GM21367 (cell line): ENCODE results near the gene NUP107.

ENCODE experiments used
- ATAC-seq: cut with Tn5 transposase; IDR thresholded peaks from one replicate; pipeline ENCODE4 v1.9.1; 2021; ENCODE audit not compliant: unreplicated experiment

Gene NUP107

DNA sequence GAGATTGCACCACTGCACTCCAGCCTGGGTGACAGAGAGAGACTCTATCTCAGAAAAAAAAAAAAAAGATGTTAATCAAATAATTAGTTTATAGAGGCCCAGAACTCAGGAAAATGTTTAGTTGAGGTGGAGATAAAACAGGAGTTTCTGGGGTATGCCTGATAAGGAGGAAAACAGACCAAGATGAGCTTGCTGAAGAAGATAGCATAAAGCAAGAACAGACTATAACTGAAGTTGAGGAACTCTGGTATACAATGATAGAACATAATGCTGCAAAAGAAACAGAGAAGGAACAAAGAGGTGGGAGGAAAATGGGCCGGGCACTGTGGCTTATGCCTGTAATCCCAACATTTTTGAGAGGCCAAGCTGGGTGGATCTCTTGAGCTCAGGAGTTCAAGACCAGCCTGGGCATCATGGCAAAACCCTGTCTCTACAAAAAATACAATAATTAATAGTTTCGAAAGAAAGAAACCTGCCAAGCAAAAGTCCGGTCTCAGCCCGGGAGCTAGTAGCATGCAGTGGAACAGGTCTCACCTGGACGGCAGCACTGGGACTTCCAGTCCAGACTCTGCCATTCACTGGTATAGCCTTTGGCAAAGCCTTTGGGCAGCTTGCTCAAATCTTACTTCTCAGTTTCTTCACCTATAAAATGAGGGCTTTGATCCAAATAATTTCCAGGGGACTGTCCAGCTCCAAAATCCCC lies 84.6 kb downstream of the NUP107 start:
- no peak for ATAC-seq

DNA sequence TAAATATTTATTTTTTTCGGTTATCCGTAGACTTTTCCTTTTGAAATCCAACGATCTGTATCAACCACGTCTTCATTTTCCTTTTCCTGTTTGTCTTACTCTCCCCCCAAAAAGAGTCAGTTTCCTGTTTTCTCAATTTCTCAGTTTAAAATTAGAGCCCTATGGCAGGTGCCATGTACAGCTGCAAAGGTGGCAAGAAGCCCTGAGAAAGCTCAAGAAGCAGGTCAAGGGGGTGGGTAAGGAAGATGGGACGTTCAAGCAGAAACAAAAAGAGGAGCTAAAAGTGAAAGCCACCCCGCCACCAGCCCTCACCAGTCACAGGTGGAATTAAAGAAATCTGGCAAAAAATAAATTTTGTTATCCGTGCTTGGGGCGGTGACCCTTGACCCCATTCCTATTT lies 85.9 kb downstream of the NUP107 start:
- peak; percentile 57 for ATAC-seq

DNA sequence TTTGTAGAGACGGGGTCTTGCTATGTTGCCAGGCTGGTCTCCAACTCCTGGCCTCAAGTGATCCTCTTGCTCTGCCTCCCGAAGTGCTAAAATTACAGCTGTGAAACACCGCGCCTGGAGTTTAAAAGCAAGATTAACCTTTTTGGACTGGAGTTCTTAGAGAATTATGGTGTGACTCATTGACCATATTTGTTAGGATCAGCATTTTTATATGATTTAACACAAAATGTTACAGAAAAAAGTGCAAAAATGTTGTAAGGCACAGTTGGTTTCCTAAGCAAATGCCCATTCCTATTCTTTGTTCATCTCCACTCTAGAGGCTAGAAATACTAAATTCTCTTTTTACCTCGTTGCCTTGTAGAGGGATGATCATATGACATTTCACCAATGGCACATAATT lies 86.8 kb downstream of the NUP107 start:
- no peak for ATAC-seq

DNA sequence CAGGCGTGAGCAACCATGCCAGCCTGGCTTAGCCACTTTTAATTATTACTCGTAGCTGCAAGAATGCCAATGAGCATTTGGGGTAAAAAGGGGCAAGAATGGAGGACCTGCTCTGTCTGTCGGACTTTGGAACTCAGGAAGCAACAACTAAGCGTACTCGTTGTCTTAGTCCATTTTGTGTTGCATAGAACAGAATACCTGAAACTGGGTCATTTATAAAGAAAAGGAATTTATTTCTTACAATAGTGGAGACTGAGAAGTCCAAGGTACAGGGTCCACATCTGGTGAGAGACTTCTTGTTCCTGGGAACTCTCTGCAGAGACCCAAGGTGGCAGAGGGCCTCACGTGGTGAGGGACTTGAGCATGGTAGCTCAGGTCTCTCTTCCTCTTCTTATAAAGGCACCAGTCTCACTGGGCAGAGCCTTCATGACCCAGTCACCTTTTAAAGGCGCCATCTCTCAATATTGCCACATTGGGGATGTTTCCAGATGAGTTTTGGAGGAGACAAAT lies 88.4 kb downstream of the NUP107 start:
- ATAC-seq = no peak

DNA sequence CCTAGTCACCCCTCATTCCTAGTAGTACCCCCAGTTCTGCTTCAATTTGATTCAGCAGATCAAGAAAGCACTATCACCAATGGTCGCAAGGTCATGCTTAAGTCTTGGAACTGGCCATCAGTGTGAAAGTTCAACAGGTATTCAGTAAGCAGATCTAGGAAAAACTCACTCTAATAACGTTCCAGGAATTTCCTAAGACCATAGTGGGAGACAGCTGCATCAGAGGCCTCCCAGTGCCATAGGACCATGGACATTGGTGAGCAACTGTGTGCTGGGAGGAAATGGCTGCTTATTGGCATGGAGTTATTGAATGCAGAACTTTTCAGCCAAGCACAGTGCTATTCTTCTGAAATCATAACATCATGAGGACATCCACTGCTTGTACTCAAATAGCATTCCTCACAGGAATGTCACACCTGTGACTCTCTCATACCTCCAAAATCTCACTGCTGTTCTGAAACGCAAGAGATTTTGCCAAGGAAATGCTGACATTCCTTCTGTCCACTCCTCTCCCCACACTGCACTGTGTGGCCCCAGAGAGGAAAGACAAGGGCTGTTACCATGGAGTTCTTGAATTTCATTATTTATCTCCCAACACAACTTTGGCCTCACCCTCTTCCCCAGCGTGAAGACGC lies 90.3 kb downstream of the NUP107 start:
- no peak for ATAC-seq

DNA sequence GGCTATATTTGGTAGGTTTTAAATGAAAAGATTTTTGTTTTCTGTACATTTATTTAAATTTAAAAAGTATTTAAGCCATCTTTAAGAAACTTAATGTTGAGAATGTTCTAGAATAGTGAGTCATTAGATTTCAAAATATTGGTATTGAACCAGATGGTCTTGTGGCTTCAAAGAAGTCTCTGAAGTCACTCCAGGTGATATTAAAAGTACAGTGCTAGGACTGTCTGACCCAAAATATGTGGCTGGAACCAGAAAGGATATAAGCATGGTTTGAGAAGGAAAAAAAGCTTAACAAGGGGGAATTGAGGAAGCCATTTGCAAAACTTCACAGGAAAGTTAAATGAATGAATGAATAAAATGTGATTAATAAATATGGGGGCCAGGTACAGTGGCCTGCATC lies 92.5 kb downstream of the NUP107 start:
- no peak for ATAC-seq

DNA sequence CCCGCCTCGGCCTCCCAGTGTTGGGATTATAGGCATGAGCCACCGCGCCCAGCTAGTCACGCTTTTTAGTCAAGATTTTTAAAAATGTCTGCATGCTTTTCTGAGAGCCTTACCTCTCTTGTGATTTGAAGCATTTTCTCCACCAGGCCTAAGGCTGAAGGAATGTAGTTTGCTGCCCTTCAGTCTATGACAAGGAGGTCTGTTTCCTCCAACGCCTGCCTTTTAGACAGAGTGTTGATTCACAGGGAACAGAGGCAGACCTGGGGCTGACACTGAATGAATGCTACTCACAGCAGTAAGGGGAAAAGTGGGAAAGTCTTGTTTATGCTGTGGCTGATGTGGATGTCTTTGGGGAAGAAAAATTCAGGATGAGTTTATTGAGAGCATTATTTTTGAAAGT lies 94.0 kb downstream of the NUP107 start:
- ATAC-seq = no peak

DNA sequence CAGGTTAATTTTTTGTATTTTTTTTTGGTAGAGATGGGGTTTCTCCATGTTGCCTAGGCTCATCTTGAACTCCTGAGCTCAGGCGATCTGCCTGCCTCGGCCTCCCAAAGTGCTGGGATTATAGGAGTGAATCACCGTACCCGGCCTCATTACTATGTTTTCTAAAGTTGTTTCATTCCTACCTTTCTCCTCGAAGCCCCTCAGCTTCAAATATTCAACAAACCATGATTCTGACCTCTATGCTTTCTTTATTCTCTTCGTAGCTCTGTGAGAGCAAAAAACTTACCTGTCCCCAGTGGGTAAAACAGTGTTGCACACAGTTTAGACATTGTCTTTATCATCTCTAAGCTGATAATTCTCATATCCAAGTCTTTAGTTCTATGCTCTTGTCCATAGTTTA lies 95.0 kb downstream of the NUP107 start:
- no peak for ATAC-seq

DNA sequence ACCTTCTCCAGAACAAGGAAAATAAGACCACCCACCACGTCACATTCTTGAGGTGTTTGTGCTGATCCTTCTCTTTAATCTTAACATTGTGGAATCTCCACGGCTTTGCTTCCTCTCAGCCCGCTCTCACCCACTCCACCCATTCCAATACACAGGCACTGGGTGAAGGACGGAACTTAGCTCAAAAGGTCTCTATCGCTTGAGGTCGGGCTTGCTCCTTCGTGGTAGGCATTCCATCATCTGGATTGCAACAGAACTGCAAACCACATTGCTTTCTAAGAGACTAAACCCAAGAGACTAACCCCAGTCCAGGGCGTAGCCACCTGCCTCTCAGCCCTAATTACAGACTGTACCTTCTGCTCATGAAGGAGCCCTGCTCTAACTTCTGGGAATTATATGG lies 97.2 kb downstream of the NUP107 start:
- ATAC-seq = no peak

DNA sequence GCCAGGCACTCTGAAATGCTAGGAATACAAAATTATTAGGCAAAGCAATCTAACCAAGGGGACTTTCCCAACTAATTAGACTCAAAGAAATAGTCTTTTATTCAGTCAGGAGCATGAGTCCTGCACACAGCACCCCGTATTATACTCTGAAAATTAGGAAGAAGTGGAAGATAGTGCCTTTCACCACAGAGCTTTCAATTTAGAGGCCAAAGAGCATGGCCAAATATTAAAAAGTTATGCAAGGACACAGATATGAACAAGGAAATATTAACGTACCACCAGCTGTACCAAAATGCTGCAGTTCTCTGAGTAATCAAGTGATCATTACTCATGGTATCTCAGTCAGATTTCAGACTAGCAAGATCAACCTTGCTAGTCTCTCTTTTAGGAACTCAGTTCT lies 98.6 kb downstream of the NUP107 start:
- no peak for ATAC-seq

DNA sequence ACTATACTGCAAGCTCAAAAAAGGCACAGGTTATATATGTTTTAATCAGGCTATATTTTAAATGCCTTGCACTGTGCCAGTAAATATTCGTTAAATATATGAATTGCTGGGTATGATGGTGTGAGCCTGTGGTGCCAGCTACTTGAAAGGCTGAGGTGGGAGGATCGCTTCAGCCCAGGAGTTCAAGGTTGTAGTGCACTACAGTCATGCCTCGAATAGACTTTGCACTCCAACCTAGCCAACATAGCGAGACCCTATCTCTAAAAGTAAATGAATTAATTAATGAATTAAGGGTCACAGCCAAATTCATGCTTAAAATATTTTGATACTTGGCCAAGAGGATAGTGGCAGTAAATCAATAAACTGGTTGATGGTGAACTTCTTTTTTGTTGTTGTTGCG lies 99.0 kb downstream of the NUP107 start:
- ATAC-seq = no peak

DNA sequence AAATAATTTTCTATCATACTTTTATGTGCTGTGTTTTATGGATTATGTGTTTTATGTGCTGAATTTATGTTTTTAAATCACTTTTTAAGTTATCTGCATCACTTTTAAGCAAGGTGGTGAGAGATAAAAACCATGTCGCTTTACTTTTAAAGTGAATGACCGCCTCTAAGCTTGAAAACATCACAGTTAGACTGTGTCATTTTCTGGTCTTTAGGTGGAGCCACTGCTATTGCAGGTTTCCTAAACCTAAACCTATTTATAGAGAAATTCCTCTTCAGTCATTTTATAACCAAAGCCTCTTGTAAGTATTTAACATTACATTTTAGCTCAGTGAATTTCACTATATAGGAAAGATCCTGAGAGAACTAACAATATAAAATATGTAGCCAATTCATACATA lies 100.2 kb downstream of the NUP107 start:
- no peak for ATAC-seq

DNA sequence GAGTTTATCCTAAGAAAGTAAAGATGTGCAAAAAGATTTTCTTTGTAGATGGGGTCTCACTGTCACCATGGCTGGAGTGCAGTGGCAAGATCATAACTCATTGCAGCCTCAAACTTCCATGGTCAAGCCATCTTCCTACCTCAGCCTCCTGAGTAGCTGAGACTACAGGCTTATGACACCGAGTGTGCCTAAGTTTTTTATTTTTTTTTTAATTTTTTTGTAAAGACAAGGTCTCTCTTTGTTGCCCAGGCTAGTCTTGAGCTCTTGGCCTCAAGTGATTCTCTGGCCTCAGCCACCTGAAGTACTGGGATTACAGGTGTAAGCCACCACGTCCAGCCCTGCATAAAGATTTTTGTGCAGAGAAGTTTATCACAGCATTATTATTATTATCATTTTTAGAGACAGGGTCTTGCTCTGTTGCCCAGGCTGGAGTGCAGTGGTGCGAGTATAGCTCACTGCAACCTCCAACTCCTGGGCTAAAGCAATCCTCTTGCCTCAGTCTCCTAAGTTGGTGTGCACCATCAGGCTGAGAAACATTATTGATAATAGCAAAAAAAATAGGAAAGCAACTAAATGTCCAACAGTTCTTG lies 101.9 kb downstream of the NUP107 start:
- ATAC-seq = no peak

DNA sequence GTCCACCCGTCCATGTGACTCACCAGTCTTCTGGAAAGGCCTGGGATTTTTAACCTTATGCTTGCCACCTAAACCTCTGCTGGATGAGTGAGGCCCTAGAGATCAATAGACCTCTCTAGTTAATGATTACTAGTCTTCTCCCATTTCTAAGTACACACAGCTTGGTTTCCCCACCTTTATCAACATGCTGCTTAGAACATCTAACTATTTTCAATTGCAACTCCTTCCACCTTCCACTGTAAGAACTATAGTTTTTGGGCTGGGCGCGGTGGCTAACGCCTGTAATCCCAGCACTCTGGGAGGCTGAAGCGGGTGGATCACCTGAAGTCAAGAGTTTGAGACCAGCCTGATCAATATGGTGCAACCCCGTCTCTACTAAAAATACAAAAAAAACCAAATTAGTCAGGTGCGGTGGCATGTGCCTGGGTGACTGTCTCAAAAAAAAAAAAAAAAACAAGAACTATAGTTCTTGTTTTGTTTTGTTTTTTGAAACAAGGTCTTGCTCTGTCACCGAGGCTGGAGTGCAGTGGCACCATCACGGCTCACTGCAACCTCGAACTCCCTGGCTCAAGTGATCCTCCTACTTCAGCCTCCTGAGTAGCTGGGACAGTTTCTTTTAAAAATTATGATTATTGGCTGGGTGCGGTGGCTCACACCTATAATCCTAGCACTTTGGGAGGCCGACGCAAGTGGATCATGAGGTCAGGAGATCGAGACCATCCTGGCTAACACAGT lies 102.5 kb downstream of the NUP107 start:
- no peak for ATAC-seq

DNA sequence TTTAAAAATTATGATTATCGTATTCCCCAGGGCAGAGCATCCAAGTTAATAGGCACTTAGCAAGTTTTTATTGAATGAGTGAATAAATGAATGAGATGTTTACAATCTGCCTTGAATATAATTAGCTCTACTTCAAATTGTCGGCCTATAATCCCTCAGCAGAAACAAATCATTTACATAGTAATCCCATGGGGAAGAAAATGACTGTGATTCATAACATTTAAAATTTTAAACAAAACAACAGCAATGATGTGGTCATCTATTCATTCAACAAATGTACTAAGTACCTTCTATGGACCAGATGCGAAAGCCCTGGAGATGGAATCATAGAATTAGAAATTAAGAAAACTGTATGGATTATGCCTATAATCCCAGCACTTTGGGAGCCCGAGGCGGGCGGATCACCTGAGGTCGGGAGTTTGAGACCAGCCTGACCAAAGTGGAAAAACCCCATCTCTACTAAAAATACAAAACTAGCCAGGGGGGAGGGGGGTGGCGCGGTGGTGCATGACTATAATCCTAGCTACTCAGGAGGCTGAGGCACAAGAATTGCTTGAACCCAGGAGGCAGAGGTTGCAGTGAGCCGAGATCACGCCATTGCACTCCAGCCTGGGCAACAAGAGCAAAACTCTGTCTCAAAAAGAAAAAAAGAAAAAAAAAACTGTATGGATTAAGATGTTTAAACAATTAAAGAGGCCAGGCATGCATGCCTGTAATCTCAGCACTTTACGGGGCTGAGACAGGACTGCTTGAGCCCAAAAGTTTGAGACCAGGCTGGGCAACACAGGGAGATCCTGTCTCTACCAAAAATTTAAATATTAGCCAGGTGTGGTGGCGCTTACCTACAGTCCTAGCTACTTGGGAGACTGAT lies 103.5 kb downstream of the NUP107 start:
- no peak for ATAC-seq

DNA sequence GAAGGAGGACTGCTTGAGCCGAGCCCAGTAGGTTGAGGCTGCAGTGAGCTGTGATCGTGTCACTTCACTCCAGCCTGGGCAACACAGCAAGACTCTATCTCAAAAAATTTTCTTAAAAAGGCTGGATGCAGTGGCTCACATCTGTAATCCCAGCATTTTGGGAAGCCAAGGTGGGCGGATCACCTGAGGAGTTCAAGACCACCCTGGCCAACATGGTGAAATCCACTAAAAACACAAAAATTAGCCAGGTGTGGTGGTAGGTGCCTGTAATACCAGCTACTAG lies 104.1 kb downstream of the NUP107 start:
- no peak for ATAC-seq

DNA sequence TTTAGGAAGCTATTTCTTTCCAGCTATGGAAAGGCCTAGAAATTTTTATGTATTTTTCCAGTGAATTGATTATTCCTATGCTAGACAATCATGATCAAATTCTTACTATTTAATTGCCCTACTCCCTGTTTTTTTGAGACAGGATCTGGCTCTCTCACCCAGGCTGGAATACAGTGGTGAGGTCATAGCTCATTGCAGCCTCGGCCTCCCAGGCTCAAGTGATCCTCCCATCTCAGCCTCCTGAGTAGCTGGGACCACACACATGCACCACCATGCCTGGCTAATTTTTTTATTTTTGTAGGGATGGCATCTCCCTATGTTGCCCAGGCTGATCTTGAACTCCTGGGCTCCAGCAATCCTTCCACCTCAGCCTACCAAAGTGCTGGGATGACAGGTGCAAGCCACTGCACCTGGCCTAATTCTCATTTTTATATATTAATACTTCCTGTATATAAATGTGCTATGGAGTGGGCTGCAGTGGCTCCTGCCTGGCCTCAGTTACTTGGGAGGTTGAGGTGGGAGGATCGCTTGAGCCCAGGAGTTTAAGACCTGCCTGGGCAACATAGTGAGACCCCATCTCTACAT lies 105.2 kb downstream of the NUP107 start:
- ATAC-seq = no peak

DNA sequence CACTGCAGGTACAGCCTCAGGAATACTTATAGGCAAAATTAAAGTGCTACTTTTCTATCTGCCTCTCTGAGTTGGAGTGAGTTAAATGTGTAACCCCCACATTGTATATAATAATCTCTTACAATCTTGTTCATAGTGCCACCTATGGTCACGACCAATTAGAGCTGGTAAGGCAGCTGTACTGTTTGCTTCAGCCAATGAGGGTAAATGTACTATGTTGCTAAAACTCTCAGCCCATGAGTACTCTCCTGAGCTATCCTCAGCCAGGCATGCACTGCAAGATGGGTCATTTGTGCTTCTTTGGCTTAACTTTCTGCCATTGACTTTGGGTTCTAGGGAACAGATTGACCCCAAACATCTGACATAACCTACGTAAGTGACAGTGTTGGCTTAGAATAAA lies 106.2 kb downstream of the NUP107 start:
- ATAC-seq = peak; percentile 96

DNA sequence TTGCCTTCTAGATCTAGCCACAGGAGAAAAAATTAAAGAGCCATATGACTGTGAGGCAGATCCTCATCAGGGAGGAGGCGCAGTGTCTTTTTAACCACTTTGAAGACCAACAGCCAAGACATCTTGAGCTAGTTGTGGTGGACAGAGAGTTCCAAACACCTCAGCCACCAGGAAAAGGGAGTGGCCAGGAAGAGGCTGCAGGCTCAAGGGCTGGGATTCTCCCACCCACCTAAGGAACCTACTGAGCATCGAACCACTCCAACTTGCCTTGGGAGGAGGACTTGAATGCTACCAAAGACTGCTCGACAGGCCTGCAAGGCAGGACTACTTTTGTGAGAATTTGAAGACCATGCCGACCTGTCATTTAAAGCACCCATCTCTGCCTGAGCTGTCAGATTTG lies 106.7 kb downstream of the NUP107 start:
- no peak for ATAC-seq

DNA sequence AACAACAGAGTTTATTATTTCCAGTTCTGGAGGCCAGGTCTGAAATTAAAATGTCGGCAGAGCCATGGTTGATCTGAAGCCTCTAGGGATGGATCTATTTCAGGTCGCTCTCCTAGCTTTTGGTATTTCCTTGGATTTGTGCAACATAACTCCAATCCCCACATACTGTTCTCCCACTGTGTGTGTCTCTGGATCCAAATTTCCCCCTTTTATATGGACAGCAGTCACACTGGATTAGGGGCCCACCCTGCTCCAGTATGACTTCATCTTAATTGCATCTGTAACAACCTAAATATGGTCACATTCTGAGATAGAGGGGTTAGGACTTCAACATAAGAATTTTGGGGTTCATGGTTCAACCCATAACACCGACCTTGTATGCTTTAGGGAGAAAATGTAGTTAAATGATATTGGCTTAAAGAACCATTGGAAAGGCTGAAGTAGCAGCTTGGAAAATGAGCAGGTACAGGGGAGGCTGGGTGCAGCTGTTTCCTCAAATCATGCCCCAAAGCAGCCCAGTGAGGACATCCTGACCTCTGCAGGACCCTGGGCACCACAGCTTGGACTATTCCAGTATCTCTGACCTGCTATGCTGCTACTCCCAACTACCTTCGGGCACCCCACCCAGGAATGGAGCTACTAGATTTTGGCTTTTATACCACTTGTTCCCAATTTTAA lies 107.3 kb downstream of the NUP107 start:
- ATAC-seq = no peak
